GM12891 (cell line): ENCODE results near the gene BAHCC1.

ENCODE experiments used
- DNase-seq: peaks from one replicate; pipeline ENCODE4 v3.0.0; 2011; ENCODE audit warnings: low spot score; ENCODE audit not compliant: insufficient read length
- FAIRE-seq: peaks from 2 replicates; lab custom pipeline; 2011; peaks lifted over from hg19 to GRCh38; lab: Jason Lieb, UNC
- PAX5 ChIP-seq: IDR thresholded peaks from 2 replicates; pipeline ENCODE4 v1.6.1; 2011; ENCODE audit warnings: low read length, moderate library complexity, mild to moderate bottlenecking; ENCODE audit not compliant: insufficient read depth, severe bottlenecking
- POLR2A ChIP-seq: IDR thresholded peaks from 2 replicates; pipeline ENCODE4 v1.6.1; 2011; ENCODE audit warnings: low read depth, low read length, control low read depth
- POLR2AphosphoS5 ChIP-seq: IDR thresholded peaks from 2 replicates; pipeline ENCODE4 v1.6.1; 2011; ENCODE audit warnings: low read depth, low read length, control low read depth
- POU2F2 ChIP-seq: IDR thresholded peaks from 2 replicates; pipeline ENCODE4 v1.6.1; 2011; ENCODE audit warnings: low read depth, mild to moderate bottlenecking, control low read depth, low read length, moderate library complexity
- SPI1 ChIP-seq: IDR thresholded peaks from 2 replicates; pipeline ENCODE4 v1.6.1; 2011; ENCODE audit warnings: low read depth, low read length, control low read depth
- TAF1 ChIP-seq: IDR thresholded peaks from 2 replicates; pipeline ENCODE4 v1.6.1; 2011; ENCODE audit warnings: low read depth, low read length, control low read depth

The BAHCC1 gene

DNA sequence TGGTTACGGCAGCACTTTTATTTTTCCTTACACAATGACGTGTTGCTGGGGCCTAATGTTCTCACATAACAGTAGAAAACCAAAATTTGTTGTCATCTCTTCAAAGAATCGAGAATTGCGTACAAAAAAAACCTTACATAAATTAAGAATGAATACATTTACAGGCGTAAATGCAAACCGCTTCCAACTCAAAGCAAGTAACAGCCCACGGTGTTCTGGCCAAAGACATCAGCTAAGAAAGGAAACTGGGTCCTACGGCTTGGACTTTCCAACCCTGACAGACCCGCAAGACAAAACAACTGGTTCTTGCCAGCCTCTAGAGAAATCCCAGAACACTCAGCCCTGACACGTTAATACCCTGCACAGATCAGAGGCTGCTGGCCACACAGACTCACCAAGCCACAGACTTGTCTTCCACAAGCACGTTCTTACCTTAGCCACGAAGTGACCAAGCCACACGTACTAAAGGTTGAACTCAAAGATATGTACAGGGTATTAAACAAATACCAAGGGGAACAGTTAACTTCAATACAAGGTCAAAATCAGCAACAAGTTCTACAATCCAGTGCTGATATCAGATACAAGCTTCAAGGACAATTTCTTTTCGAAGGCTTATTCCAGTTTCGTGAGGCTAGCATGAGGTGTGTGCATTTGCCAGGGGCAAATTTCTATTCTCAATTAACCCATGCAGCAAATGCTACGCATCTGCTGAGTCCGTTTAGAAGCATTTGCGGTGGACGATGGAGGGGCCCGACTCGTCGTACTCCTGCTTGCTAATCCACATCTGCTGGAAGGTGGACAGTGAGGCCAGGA is 114.9 kb downstream of the BAHCC1 start:
- FAIRE-seq: no peak
- DNase-seq: no peak
- TF ChIP-seq POLR2AphosphoS5: no peak
- TF ChIP-seq TAF1: no peak
- TF ChIP-seq POU2F2: peak; percentile 13; the same call in 1 of the 2 replicates
- no peak for TF ChIP-seq SPI1

DNA sequence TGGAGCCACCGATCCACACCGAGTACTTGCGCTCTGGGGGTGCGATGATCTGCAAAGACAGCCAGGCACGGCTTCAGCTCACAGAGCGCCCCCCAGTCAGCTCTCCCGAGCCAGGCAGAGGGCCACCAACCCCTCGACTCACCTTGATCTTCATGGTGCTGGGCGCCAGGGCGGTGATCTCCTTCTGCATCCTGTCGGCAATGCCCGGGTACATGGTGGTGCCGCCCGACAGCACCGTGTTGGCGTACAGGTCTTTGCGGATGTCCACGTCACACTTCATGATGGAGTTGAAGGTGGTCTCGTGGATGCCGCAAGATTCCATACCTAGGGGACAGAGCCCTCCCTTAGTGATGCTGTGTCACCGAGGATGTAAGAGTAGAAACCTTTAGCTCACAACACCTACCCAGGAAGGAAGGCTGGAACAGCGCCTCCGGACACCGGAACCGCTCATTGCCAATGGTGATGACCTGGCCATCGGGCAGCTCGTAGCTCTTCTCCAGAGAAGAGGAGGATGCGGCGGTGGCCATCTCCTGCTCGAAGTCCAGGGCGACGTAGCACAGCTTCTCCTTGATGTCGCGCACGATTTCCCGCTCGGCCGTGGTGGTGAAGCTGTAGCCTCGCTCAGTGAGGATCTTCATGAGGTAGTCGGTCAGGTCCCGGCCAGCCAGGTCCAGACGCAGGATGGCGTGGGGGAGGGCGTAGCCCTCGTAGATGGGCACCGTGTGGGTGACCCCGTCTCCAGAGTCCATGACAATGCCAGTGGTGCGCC is 115.7 kb downstream of the BAHCC1 start:
- DNase-seq (no peak), FAIRE-seq (peak; percentile 59)
- TF ChIP-seq POLR2A (peak; percentile 48), SPI1 (no peak), TAF1 (no peak), POU2F2 (0 out of 2 replicates have a peak, but pooled peaks have one; percentile 46), POLR2AphosphoS5 (peak; percentile 41; the same call in 1 of the 2 replicates), PAX5 (no peak)

DNA sequence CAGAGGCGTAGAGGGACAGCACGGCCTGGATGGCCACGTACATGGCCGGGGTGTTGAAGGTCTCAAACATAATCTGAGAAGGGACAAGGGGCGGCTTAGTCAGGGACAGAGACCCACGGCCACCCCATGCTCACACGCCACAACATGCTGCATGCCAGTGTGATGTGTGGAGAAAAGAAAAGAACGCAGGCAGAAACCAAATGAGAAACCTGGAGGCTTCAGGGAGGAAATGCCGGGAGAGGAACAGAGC is 116.2 kb downstream of the BAHCC1 start:
- peak; percentile 41 for FAIRE-seq
- TF ChIP-seq TAF1 (0 out of 2 replicates have a peak, but pooled peaks have one; percentile 11), POU2F2 (no peak; the same call in 1 of the 2 replicates), PAX5 (no peak), POLR2A (no peak), SPI1 (no peak)
- DNase-seq: no peak

DNA sequence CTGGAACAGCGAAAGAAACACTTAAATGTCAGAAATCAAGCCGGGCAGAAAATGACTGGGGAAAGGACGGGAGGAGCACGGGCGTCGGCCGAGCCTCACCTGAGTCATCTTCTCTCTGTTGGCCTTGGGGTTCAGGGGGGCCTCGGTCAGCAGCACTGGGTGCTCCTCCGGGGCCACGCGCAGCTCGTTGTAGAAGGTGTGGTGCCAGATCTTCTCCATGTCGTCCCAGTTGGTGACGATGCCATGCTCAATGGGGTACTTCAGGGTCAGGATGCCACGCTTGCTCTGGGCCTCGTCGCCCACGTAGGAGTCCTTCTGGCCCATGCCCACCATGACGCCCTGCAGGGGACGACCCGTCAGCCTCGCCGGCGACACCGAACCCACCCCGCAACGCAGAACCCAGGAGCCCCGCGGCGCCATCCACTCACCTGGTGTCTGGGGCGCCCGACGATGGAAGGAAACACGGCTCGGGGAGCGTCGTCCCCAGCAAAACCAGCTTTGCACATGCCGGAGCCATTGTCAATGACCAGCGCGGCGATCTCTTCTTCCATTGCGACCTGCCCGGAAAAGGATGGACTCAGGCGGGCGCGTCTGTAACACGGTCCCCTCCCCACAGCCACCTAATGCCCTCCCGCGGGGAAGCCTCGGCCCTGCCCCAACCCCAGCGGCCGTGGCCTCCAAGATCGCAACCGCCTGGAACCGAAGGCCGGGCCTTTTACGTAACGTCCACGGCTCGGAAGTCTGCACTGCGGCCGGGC is 116.7 kb downstream of the BAHCC1 start:
- DNase-seq: no peak
- TF ChIP-seq POU2F2 (no peak), SPI1 (no peak), POLR2AphosphoS5 (peak; percentile 68), TAF1 (no peak), POLR2A (peak; percentile 47)
- no peak for FAIRE-seq

DNA sequence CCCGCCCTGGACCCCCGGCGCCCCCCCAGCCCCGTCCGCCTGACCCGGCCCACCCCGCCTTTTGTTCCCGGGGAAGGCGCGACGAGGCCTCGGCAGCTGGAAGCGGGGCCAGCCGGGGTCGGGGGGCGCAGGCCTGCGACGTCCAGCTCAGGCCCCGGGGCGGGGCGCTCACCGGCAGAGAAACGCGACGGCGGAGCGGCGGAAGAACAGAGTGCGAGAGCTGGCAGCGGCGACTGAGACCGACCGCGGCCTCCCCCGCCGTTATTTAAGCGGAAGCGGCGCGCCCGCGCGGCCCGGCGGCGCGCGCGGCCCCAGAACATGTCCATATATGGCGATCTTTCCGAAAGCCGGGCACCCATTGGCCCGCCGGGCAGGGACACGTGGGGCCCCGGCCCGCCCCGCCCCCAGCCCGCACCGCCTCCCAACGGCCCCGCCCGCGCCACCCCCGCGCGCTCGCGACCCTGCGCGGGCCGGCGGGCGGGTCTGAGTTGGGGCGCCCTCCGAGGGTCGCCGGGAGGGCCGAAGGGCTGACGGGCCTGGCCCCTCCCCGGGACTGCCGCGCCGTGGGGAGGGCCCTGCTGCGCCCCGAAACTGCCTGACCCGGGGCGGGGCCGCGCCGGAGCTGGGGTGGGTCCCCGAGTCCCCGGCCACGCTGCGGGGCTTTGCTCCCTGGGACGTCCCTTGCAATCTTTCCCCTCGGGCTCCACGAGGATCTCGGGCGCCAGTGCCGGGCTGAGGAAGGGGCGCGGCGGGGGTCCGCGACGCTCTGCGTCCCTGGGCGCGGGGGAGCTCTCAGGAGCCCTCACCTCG is 117.5 kb downstream of the BAHCC1 start, which contains the start of gene ACTG1:
Gene ACTG1 (minus strand): TSS at position 238 of the 810 bp plus-strand sequence. CDS start 445 bp downstream, outside the sequence.
- TF ChIP-seq POLR2AphosphoS5: peak; percentile 99
- peak; percentile 91 for TF ChIP-seq POU2F2
- no peak for TF ChIP-seq SPI1
- TF ChIP-seq POLR2A: peak; percentile 97
- TF ChIP-seq PAX5: peak; percentile 43
- peak; percentile 94 for TF ChIP-seq TAF1
- peak; percentile 59 for FAIRE-seq
- DNase-seq: no peak

DNA sequence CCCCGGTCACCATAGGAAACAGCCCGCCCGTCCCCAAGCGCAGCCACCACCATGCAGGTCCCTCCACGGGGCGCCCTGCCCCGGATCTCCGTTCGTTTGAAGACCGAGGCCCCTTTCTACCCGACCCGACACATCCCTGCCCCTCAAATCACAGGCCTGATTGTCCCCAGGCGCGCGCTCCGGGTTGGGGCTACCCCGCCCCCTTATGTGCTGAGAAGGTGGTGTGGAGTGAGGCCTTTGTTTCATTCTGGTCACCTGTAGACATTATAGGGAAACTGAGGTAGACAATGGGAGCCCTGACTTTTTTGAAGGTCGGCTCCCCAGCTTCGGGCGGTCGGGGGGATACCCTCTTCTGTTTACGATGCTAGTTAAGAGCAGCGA is 118.1 kb downstream of the BAHCC1 start:
- DNase-seq: no peak
- FAIRE-seq: no peak
- TF ChIP-seq POLR2AphosphoS5: peak; percentile 67; the same call in 1 of the 2 replicates
- peak; percentile 68; the same call in 1 of the 2 replicates for TF ChIP-seq POLR2A
- no peak for TF ChIP-seq TAF1

DNA sequence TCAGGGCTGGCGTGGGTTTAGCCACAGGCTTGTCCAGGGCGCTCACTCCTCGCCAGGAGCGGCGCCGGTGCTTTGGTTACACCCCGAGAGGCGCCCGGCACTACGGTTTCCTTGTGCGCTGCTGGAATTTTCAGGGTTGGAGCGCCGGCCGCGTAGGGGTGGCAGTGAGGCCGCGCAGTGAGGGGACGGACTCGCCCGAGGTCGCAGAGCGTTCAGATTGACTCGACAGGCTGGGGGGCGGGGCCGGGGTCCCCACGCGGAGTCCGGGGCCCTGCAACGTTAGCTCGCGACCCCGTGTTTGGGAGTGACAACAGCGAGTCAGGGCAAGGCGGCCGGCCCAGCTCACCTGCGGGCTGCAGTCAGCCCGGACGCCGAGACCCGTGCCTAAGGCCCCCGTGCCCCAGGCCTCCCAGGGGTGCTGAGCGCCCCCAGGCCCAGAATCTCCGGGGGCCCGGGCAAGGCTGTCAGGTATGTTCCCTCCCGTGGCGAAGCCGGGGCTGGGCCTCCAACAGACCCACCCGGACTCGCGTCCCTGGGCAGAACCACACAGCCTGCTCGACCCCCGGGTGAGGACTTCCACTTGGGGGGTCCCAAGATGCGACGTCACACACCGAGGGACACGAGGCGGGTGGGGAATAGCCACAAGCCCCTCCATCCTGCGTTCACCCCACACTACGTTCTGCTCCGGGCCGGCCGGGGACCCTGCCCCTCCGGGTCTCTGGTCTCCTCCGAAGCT is 118.7 kb downstream of the BAHCC1 start:
- no peak for DNase-seq
- no peak for FAIRE-seq
- TF ChIP-seq POLR2AphosphoS5 (no peak), PAX5 (no peak), SPI1 (no peak), POU2F2 (no peak), POLR2A (no peak), TAF1 (no peak)

DNA sequence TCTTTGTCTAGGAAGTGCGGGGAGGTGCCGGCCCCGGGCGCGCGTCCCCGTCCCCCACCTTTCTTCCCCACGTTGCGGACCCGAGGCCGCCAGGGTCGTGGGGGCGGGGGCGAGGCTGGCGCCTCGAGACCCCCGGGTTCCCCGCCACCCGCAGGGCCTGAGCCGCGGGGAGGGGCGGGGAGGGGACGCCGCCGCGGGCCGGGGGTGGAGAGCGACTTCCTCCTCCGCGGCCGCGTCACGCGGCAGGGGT is 119.2 kb downstream of the BAHCC1 start:
- DNase-seq (no peak), FAIRE-seq (no peak)
- TF ChIP-seq POU2F2 (no peak), POLR2A (no peak), PAX5 (no peak), SPI1 (no peak), TAF1 (no peak), POLR2AphosphoS5 (no peak)
